Measurements from ENCODE around the gene APH1A.

GRCh38 chr1:150257624-150258585 lies 10.9 kb downstream of the APH1A start, which contains the start of gene CA14:
- no peak for TF ChIP-seq CTCF (conservative IDR thresholded peaks at IDR 0.05 in 1 of 2, IDR thresholded peaks at IDR 0.05 in 1 of 2; ENCODE audit: extremely low read depth in 1 of 2, insufficient read depth in 1 of 2, low read depth in 1 of 2, low read length in 2 of 2)
- no peak for TF ChIP-seq EZH2 (IDR thresholded peaks at IDR 0.05; ENCODE audit: borderline replicate concordance, low read length)
